CD4-positive, alpha-beta T cell treated with Interleukin-17A for 4 hours (primary cell): ENCODE measurements around the gene RABIF.
"Not testable (repeated sequence)": the region's sequence is repeated elsewhere in the genome, so short reads cannot be mapped to it uniquely, and the experiment has no call there.

Experiments
- DNase-seq: peaks from one replicate; pipeline ENCODE4 v3.0.0-alpha.2; 2020; ENCODE audit warnings: mixed read lengths

Gene RABIF

GRCh38 chr1:202829223-202829622, 59.7 kb downstream of the RABIF start:
- not testable (repeated sequence) for DNase-seq
